Measurements from ENCODE around the gene PRSS53.
A peak's percentile ranks its signal among the peaks of the same experiment; 100 is the strongest.

Gene PRSS53

GRCh38 chr16:31038993-31039392, 49.8 kb downstream of the PRSS53 start:
- Histone ChIP-seq H3K36me3 (ENCODE audit: insufficient read depth, low read length) (no peaks in the 10 kb centered on the region), H2AFZ (ENCODE audit: low read length) (no peak overlapping the region), H3K4me1 (ENCODE audit: insufficient read depth, low read length, poor library complexity, severe bottlenecking) (no peaks in the 10 kb centered on the region), H3K4me3 (ENCODE audit: low read length, poor library complexity, severe bottlenecking) (no peak overlapping the region), H3K9me3 (ENCODE audit: insufficient read depth, low read depth, low read length) (no peaks in the 10 kb centered on the region), H4K20me1 (ENCODE audit: insufficient read depth, low read length, poor library complexity, severe bottlenecking) (peaks cover 7% of the 10 kb centered on the region), H3K4me2 (ENCODE audit: low read depth, low read length, poor library complexity, severe bottlenecking) (no peak overlapping the region), H3K9ac (ENCODE audit: low read depth, low read length, poor library complexity, severe bottlenecking) (no peak overlapping the region), H3K79me2 (ENCODE audit: insufficient read depth, low read length) (0 out of 2 replicates have a peak, but pooled peaks cover under 1% of the 10 kb centered on the region), H3F3A (ENCODE audit: low read depth) (no peaks in the 10 kb centered on the region), H3K9me2 (replicated peaks; ENCODE audit: low read depth, low read length) (no peaks in the 10 kb centered on the region), H3K27me3 (ENCODE audit: insufficient read depth, low read length, poor library complexity, severe bottlenecking) (no peaks in the 10 kb centered on the region)
- TF ChIP-seq EZH2phosphoT487 (IDR thresholded peaks at IDR 0.05; ENCODE audit: borderline replicate concordance) = no peak
- no peak for TF ChIP-seq CTCF (conservative IDR thresholded peaks at IDR 0.05; ENCODE audit: low read length)

DNA sequence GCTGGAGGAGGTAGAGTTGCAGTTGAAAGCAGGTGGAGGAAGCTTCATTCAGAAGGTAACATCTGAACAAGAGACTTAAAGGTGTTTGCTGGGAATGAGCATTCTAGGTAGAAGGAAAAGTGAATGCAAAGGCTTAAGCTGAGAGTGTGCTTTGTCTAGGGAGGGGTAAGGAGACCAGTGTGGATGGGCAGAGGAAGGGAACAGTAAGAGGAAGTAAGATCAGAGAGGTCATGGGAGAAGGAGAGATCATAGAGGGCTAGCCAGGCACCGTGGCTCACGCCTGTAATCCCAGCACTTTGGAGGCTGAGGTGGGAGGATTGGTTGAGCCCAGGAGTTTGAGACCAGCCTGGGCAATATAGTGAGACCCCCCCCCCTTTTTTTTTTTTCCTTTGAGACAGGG, 52.1 kb downstream of the PRSS53 start:
- peaks cover 7% of the 10 kb centered on the region for H4K20me1 ChIP-seq (ENCODE audit: insufficient read depth, low read length, poor library complexity, severe bottlenecking)
- no peaks in the 10 kb centered on the region for H3K9me3 ChIP-seq (ENCODE audit: insufficient read depth, low read depth, low read length)
- TF ChIP-seq EZH2phosphoT487 (IDR thresholded peaks at IDR 0.05; ENCODE audit: borderline replicate concordance) (no peak), CTCF (conservative IDR thresholded peaks at IDR 0.05; ENCODE audit: low read length) (no peak)
- no peak overlapping the region for H3K4me2 ChIP-seq (ENCODE audit: low read depth, low read length, poor library complexity, severe bottlenecking)
- H3K4me1 ChIP-seq (ENCODE audit: insufficient read depth, low read length, poor library complexity, severe bottlenecking) = peaks cover 6% of the 10 kb centered on the region
- H3K79me2 ChIP-seq (ENCODE audit: insufficient read depth, low read length) = 0 out of 2 replicates have a peak, but pooled peaks cover 5% of the 10 kb centered on the region
- H3F3A ChIP-seq (ENCODE audit: low read depth) = no peaks in the 10 kb centered on the region
- H3K9ac ChIP-seq (ENCODE audit: low read depth, low read length, poor library complexity, severe bottlenecking) = no peak overlapping the region
- no peak overlapping the region for H3K4me3 ChIP-seq (ENCODE audit: low read length, poor library complexity, severe bottlenecking)
- H3K27me3 ChIP-seq (ENCODE audit: insufficient read depth, low read length, poor library complexity, severe bottlenecking) = no peaks in the 10 kb centered on the region
- H3K9me2 ChIP-seq (replicated peaks; ENCODE audit: low read depth, low read length) = no peaks in the 10 kb centered on the region
- H2AFZ ChIP-seq (ENCODE audit: low read length) = no peak overlapping the region
- no peaks in the 10 kb centered on the region for H3K36me3 ChIP-seq (ENCODE audit: insufficient read depth, low read length)

DNA sequence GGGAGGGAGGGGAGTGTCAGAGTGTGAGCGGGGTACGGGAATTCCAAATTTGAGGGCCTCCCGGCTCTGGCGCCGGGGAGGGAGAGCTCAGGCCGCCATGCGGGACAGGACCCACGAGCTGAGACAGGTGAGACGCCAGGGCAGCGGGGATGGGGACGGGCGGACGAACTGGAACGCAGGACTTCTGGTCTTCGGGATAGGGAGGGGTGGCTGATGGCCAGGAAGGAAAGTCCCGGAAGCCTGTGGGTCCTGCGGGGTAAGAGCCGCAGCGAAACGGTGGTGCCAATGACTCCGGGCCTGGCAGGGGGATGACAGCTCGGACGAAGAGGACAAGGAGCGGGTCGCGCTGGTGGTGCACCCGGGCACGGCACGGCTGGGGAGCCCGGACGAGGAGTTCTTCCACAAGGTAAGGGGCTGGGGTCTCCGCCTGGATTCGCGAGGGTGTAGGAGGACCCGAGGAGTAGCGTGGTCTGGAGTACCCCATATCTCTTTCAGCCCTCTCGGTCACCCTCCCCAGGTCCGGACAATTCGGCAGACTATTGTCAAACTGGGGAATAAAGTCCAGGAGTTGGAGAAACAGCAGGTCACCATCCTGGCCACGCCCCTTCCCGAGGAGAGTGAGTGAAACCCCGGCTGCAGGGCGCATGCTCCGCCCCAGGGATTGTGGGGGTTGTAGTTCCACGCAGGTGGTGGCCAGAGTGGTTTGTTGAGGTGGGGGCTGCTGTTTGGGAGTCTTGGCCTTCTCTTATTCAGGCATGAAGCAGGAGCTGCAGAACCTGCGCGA, 54.8 kb downstream of the PRSS53 start:
- Histone ChIP-seq H3K4me2 (ENCODE audit: low read depth, low read length, poor library complexity, severe bottlenecking) (peak overlapping the region; percentile 85), H3K27me3 (ENCODE audit: insufficient read depth, low read length, poor library complexity, severe bottlenecking) (no peaks in the 10 kb centered on the region), H3K9me3 (ENCODE audit: insufficient read depth, low read depth, low read length) (no peaks in the 10 kb centered on the region), H3K79me2 (ENCODE audit: insufficient read depth, low read length) (0 out of 2 replicates have a peak, but pooled peaks cover 5% of the 10 kb centered on the region), H3K36me3 (ENCODE audit: insufficient read depth, low read length) (no peaks in the 10 kb centered on the region), H3K4me3 (ENCODE audit: low read length, poor library complexity, severe bottlenecking) (peak overlapping the region; percentile 92), H3F3A (ENCODE audit: low read depth) (no peaks in the 10 kb centered on the region), H4K20me1 (ENCODE audit: insufficient read depth, low read length, poor library complexity, severe bottlenecking) (peaks cover 7% of the 10 kb centered on the region), H3K9me2 (replicated peaks; ENCODE audit: low read depth, low read length) (no peaks in the 10 kb centered on the region), H3K9ac (ENCODE audit: low read depth, low read length, poor library complexity, severe bottlenecking) (peak overlapping the region; percentile 75), H3K4me1 (ENCODE audit: insufficient read depth, low read length, poor library complexity, severe bottlenecking) (peaks cover 6% of the 10 kb centered on the region), H2AFZ (ENCODE audit: low read length) (peak overlapping the region; percentile 80)
- no peak for TF ChIP-seq EZH2phosphoT487 (IDR thresholded peaks at IDR 0.05; ENCODE audit: borderline replicate concordance)
- TF ChIP-seq CTCF (conservative IDR thresholded peaks at IDR 0.05; ENCODE audit: low read length) = no peak

Data from Loucy (cell line).